Cardiac muscle cell (in vitro differentiated cells and primary cell): ENCODE results near the gene ACACB. TPM values are rescaled to one million over a fixed set of nuclear protein-coding genes. Genes with fewer than 3 reads are reported as not detected.

Experiments used
- DNase-seq, 2 donors: peaks; one replicate each; pipeline versions ENCODE4 v3.0.0 to v3.0.0-alpha.2; 2010 to 2017; ENCODE audit warnings: low read depth in 1 of 2, low spot score in 1 of 2
- H3K27ac ChIP-seq: fragments of 200-600 bp; sonication (generic); 2 replicates; pipeline ENCODE4 v1.5.1; 2016
- H3K27me3 ChIP-seq: fragments of 200-600 bp; sonication (generic); 2 replicates; pipeline ENCODE4 v1.6.0; 2016; ENCODE audit warnings: control low read depth
- H3K36me3 ChIP-seq: fragments of 200-600 bp; sonication (generic); 2 replicates; pipeline ENCODE4 v1.5.1; 2016; ENCODE audit warnings: control low read depth
- H3K4me1 ChIP-seq: fragments of 200-600 bp; sonication (generic); 2 replicates; pipeline ENCODE4 v1.8.1; 2017; ENCODE audit warnings: low read depth, mild to moderate bottlenecking, mixed run types
- H3K4me3 ChIP-seq: fragments of 200-600 bp; sonication (generic); 2 replicates; pipeline ENCODE4 v1.5.1; 2016; ENCODE audit warnings: mild to moderate bottlenecking
- H3K9me3 ChIP-seq: fragments of 200-600 bp; sonication (generic); 2 replicates; pipeline ENCODE4 v1.5.1; 2017; ENCODE audit warnings: low read depth, mild to moderate bottlenecking, control low read depth
- CTCF ChIP-seq: IDR thresholded peaks from 2 replicates; pipeline ENCODE4 v1.5.1; 2012; ENCODE audit warnings: low read depth, mild to moderate bottlenecking, low read length
- polyA plus RNA-seq: library from polyadenylated mRNA; unstranded; fragments of >200 nt; fragmentation: Nextera tagmentation; extraction: Ambion mirVana; gene quantifications from 2 replicates; pipeline ENCODE4 v1.2.1, GENCODE V29; 2016
- total RNA-seq: library from RNA; depleted of rRNA; stranded (reverse); fragments of >200 nt; gene quantifications from 2 replicates; pipeline ENCODE4 v1.2.3, GENCODE V29; 2016

Gene ACACB
- total and polyA plus RNA-seq, 2 experiments from 2014 or later: 28.9 to 78.0 TPM

- TF ChIP-seq CTCF: no peak
- H3K4me3 ChIP-seq: no peak overlapping the region
These were observed 9.4 kb downstream of the ACACB start for GRCh38 chr12:109125791-109126190.

GRCh38 chr12:109126784-109127183 is 10.4 kb downstream of the ACACB start:
- Histone ChIP-seq H3K4me3 (no peak overlapping the region), H3K4me1 (peaks cover 34% of the 10 kb centered on the region), H3K27ac (no peak overlapping the region), H3K36me3 (no peaks in the 10 kb centered on the region), H3K9me3 (no peaks in the 10 kb centered on the region), H3K27me3 (no peaks in the 10 kb centered on the region)
- peak in 1 of 2 donors; percentile 85 for DNase-seq
- TF ChIP-seq CTCF: no peak

More at GRCh38 chr12:109125791-109126190, 9.4 kb downstream of the ACACB start:
- H3K4me1 ChIP-seq: peaks cover 27% of the 10 kb centered on the region
- no peak for DNase-seq
- H3K9me3 ChIP-seq: no peaks in the 10 kb centered on the region
- H3K27me3 ChIP-seq: no peaks in the 10 kb centered on the region
- H3K27ac ChIP-seq: peak overlapping the region; percentile 79
- no peaks in the 10 kb centered on the region for H3K36me3 ChIP-seq

GRCh38 chr12:109127533-109128242 is 11.3 kb downstream of the ACACB start:
- peaks cover 42% of the 10 kb centered on the region for H3K4me1 ChIP-seq
- no peaks in the 10 kb centered on the region for H3K27me3 ChIP-seq
- H3K36me3 ChIP-seq: no peaks in the 10 kb centered on the region
- DNase-seq: no peak
- H3K27ac ChIP-seq: no peak overlapping the region
- no peaks in the 10 kb centered on the region for H3K9me3 ChIP-seq
- no peak for TF ChIP-seq CTCF
- H3K4me3 ChIP-seq: no peak overlapping the region

- H3K27me3 ChIP-seq: no peaks in the 10 kb centered on the region
- no peak for DNase-seq
- H3K4me1 ChIP-seq: peaks cover 34% of the 10 kb centered on the region
- H3K9me3 ChIP-seq: no peaks in the 10 kb centered on the region
- no peak for TF ChIP-seq CTCF
- no peaks in the 10 kb centered on the region for H3K36me3 ChIP-seq
- no peak overlapping the region for H3K4me3 ChIP-seq
- peak overlapping the region; percentile 92 for H3K27ac ChIP-seq
These were observed 14.1 kb downstream of the ACACB start for GRCh38 chr12:109130297-109131153.

GRCh38 chr12:109131154-109132050 is 15.0 kb downstream of the ACACB start:
- no peaks in the 10 kb centered on the region for H3K9me3 ChIP-seq
- H3K27me3 ChIP-seq: no peaks in the 10 kb centered on the region
- no peak for TF ChIP-seq CTCF
- H3K4me1 ChIP-seq: peaks cover 34% of the 10 kb centered on the region
- H3K4me3 ChIP-seq: no peak overlapping the region
- peak overlapping the region; percentile 92 for H3K27ac ChIP-seq
- DNase-seq: peak in 1 of 2 donors; percentile 78
- no peaks in the 10 kb centered on the region for H3K36me3 ChIP-seq
